GM23338 (cell line): ENCODE measurements around the gene FMO1. TPM values are rescaled to one million over a fixed set of nuclear protein-coding genes. Genes with fewer than 3 reads are reported as not detected.
"Not testable (repeated sequence)": the region's sequence is repeated elsewhere in the genome, so short reads cannot be mapped to it uniquely, and the experiment has no call there.

ENCODE experiments used
- ATAC-seq: fragments of 200-7000 bp; cut with Tn5 transposase; 3 replicates; pipeline ENCODE4 v1.9.1; 2020
- DNase-seq: peaks from one replicate; pipeline ENCODE4 v3.0.0-alpha.2; 2015; ENCODE audit warnings: low spot score
- H2AFZ ChIP-seq: fragments of 200-600 bp; sonication (generic); 2 replicates; pipeline ENCODE4 v1.8.0; 2016; ENCODE audit warnings: antibody characterized with exemption, mild to moderate bottlenecking, moderate library complexity
- H3F3A ChIP-seq: fragments of 200-600 bp; sonication (generic); replicated peaks from 2 replicates; pipeline ENCODE4 v1.8.0; 2017; ENCODE audit warnings: antibody characterized with exemption, mixed run types, low read depth
- H3K27ac ChIP-seq: fragments of 200-600 bp; sonication (generic); 2 replicates; pipeline ENCODE4 v1.6.1; 2016; ENCODE audit warnings: low read depth
- H3K27me3 ChIP-seq: fragments of 200-600 bp; sonication (generic); 2 replicates; pipeline ENCODE4 v1.8.0; 2016; ENCODE audit warnings: mild to moderate bottlenecking, mixed run types, moderate library complexity; ENCODE audit not compliant: insufficient read depth
- H3K36me3 ChIP-seq: fragments of 200-600 bp; sonication (generic); 2 replicates; pipeline ENCODE4 v1.8.0; 2016; ENCODE audit warnings: mild to moderate bottlenecking; ENCODE audit not compliant: insufficient read depth
- H3K4me1 ChIP-seq: fragments of 200-600 bp; sonication (generic); 2 replicates; pipeline ENCODE4 v1.8.0; 2016; ENCODE audit warnings: mild to moderate bottlenecking, moderate library complexity; ENCODE audit not compliant: insufficient read depth
- H3K4me2 ChIP-seq: fragments of 200-600 bp; sonication (generic); 2 replicates; pipeline ENCODE4 v1.7.1; 2017; ENCODE audit warnings: mixed run types
- H3K4me3 ChIP-seq: fragments of 200-600 bp; sonication (generic); 2 replicates; pipeline ENCODE4 v1.6.1; 2016; ENCODE audit warnings: mixed run types
- H3K79me2 ChIP-seq: fragments of 200-600 bp; sonication (generic); replicated peaks from 2 replicates; pipeline ENCODE4 v1.8.0; 2017; ENCODE audit warnings: mild to moderate bottlenecking; ENCODE audit not compliant: insufficient read depth
- H3K9me2 ChIP-seq: fragments of 200-600 bp; sonication (generic); 2 replicates; pipeline ENCODE4 v1.8.0; 2017; ENCODE audit not compliant: insufficient read depth
- H4K20me1 ChIP-seq: fragments of 200-600 bp; sonication (generic); replicated peaks from 2 replicates; pipeline ENCODE4 v1.8.0; 2017; ENCODE audit warnings: mild to moderate bottlenecking; ENCODE audit not compliant: insufficient read depth
- H3K27ac Mint-ChIP-seq: 2 replicates; pipeline ENCODE4 v1.8.0; 2020; ENCODE audit warnings: inconsistent platforms, mild to moderate bottlenecking, moderate library complexity, mixed read lengths
- H3K27me3 Mint-ChIP-seq: 3 replicates; pipeline ENCODE4 v1.8.0; 2022; ENCODE audit warnings: low read depth, mild to moderate bottlenecking, moderate library complexity, mixed read lengths, inconsistent platforms; ENCODE audit not compliant: insufficient read depth, poor library complexity
- H3K36me3 Mint-ChIP-seq: 3 replicates; pipeline ENCODE4 v1.8.0; 2021; ENCODE audit warnings: low read depth, mild to moderate bottlenecking, inconsistent platforms, moderate library complexity, mixed read lengths
- H3K4me1 Mint-ChIP-seq: 3 replicates; pipeline ENCODE4 v1.8.0; 2020; ENCODE audit warnings: mild to moderate bottlenecking, inconsistent platforms, mixed read lengths
- H3K4me3 Mint-ChIP-seq: 3 replicates; pipeline ENCODE4 v1.8.0; 2021; ENCODE audit warnings: moderate library complexity, mild to moderate bottlenecking, inconsistent platforms, mixed read lengths
- H3K9me3 Mint-ChIP-seq: 3 replicates; pipeline ENCODE4 v1.8.0; 2020; ENCODE audit warnings: moderate library complexity, mild to moderate bottlenecking, inconsistent platforms, mixed read lengths
- CREB1 ChIP-seq: fragments of 250-450 bp; sonication (Bioruptor Pico); IDR thresholded peaks from 2 replicates; pipeline ENCODE4 v1.5.0; 2020; ENCODE audit warnings: low read depth, mild to moderate bottlenecking, moderate library complexity
- CTCF ChIP-seq, 2 experiments: fragments of 200-600 bp in 1 of 2; sonication (generic) in 1 of 2; conservative IDR thresholded peaks; 2 replicates each; pipeline versions ENCODE4 v1.5.1 to v1.6.1; 2016 to 2017; ENCODE audit warnings: antibody characterized with exemption in 2 of 2, low read depth in 2 of 2, mild to moderate bottlenecking in 2 of 2, moderate library complexity in 1 of 2
- EZH2 ChIP-seq: fragments of 200-600 bp; sonication (generic); IDR thresholded peaks from one replicate; pipeline ENCODE4 v1.8.0; 2017; ENCODE audit warnings: antibody characterized with exemption, mild to moderate bottlenecking, low read depth; ENCODE audit not compliant: unreplicated experiment
- EZH2phosphoT487 ChIP-seq: fragments of 200-600 bp; sonication (generic); IDR thresholded peaks from one replicate; pipeline ENCODE4 v1.8.1; 2018; ENCODE audit warnings: antibody characterized with exemption; ENCODE audit not compliant: unreplicated experiment
- JUNB ChIP-seq: IDR thresholded peaks from one replicate; pipeline ENCODE4 v1.6.1; 2016; ENCODE audit warnings: antibody characterized with exemption; ENCODE audit not compliant: unreplicated experiment
- NANOG ChIP-seq: IDR thresholded peaks from 2 replicates; pipeline ENCODE4 v1.6.1; 2016; ENCODE audit warnings: antibody characterized with exemption, borderline replicate concordance
- STAT1 ChIP-seq: IDR thresholded peaks from one replicate; pipeline ENCODE4 v1.6.1; 2016; ENCODE audit warnings: antibody characterized with exemption; ENCODE audit not compliant: unreplicated experiment
- ZNF331 ChIP-seq: fragments of 250-450 bp; sonication (Bioruptor Pico); IDR thresholded peaks from 2 replicates; pipeline ENCODE4 v1.5.0; 2020; ENCODE audit warnings: low read depth, mild to moderate bottlenecking, moderate library complexity
- polyA plus RNA-seq: library from polyadenylated mRNA; unstranded; fragments of >200 nt; fragmentation: Nextera tagmentation; extraction: Ambion mirVana; gene quantifications from 2 replicates; pipeline ENCODE4 v1.2.1, GENCODE V29; 2016
- total RNA-seq: library from RNA; depleted of rRNA; stranded (reverse); fragments of >200 nt; shearing (Covaris generic); gene quantifications from 2 replicates; pipeline ENCODE4 v1.2.3, GENCODE V29; 2014
- TF ChIP-seq, protein P1 (sequence below): IDR thresholded peaks from one replicate; pipeline ENCODE4 v1.6.1; 2018; ENCODE audit warnings: antibody characterized with exemption; ENCODE audit not compliant: unreplicated experiment

FMO1 gene
- total and polyA plus RNA-seq, 2 experiments from 2014 or later, result 0.19 TPM; not detected in 1

DNA sequence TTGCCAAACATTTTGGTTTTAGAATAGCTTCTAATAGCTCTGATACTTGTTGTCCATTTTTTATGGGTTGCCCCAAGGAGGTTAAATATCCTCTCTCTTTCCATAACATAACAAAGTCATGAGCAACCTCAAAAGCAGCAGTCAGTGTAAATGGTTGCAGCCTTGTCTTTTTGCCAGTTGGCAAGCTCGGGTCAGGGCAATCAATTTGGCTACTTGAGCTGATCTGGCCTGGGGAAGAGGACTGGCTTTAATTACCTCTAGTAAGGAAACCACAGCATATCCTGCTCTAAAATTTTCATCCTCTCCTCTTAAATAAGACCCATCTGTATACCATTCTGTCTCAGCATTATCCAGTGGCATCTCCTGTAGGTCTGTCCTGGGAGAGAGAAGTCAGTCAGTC is 44.5 kb downstream of the FMO1 start (continued):
- no peak for TF ChIP-seq CTCF (conservative IDR thresholded peaks at IDR 0.05; ENCODE audit: low read depth in 2 of 2)
- TF ChIP-seq JUNB, result no peak
- no peak for TF ChIP-seq NANOG
- TF ChIP-seq ZNF331 (CRISPR knock-in tag), result no peak
- TF ChIP-seq EZH2, result no peak
- no peak for TF ChIP-seq CREB1 (CRISPR knock-in tag)

- not testable (repeated sequence) for H3K9me3 Mint-ChIP-seq, H3F3A ChIP-seq, H4K20me1 ChIP-seq, H3K9me2 ChIP-seq, H3K27me3 ChIP-seq, H3K27me3 Mint-ChIP-seq, H3K4me2 ChIP-seq, H3K79me2 ChIP-seq, ATAC-seq, H3K36me3 ChIP-seq, DNase-seq, H3K4me3 ChIP-seq, H3K4me3 Mint-ChIP-seq, H3K36me3 Mint-ChIP-seq, H3K27ac ChIP-seq
- Histone ChIP-seq H2AFZ (peak overlapping the region; percentile 29; the same call in 1 of the 2 replicates), H3K4me1 (peaks cover 51% of the 10 kb centered on the region)
- peak overlapping the region; percentile 33; the same call in 1 of the 2 replicates for H3K27ac Mint-ChIP-seq
- peaks cover 56% of the 10 kb centered on the region for H3K4me1 Mint-ChIP-seq
Observed at GRCh38 chr1:171295383-171295782, 47.1 kb downstream of the FMO1 start.

DNA sequence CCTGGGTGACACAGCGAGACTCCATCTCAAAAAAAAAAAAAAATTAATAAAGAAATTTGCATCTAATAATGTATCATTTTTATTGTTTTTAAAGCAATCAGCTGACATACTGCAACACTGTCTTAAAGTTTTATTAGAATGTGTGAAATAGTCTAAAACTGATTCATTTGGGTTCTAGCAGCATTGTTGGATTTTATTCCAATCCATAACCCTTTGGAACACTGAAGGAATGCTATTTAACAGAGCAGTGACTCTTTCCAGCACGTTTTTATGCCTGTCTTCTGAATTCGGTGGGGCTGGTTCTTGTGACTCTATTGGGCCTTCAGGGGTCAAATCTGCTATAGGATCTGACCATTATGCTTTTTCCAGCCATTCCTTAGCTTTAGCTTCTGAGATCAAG is 47.5 kb downstream of the FMO1 start:
- no peak overlapping the region for H3K4me3 Mint-ChIP-seq
- DNase-seq, result no peak

DNA sequence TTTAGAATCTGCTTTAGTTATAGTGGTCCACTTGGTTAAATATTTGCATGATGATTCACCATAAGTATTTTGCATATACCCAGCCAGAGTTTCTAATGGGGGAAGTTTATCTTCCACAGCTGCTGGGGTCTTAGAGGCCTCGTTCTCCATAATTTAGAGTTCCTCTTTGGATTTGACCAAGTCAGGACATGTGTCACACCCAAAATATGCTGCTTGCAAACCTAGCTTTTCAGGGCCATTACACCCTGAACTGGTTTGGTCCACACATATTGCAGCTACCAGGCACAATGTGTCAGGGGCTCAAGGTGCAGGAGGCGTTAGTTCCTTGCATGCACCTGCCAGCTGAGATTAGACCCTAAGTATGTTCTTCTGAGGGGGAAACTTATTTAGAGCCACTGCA is 48.6 kb downstream of the FMO1 start:
- H4K20me1 ChIP-seq, result no peaks in the 10 kb centered on the region
- peaks cover 56% of the 10 kb centered on the region for H3K4me1 ChIP-seq
- H3K4me3 ChIP-seq, result 0 out of 2 replicates have a peak overlapping the region, but pooled peaks have one; percentile 6
- no peaks in the 10 kb centered on the region for H3F3A ChIP-seq
- peak overlapping the region; percentile 14 for H3K4me2 ChIP-seq
- Mint-ChIP-seq H3K4me3 (no peak overlapping the region; the same call in 2 of the 3 replicates), H3K4me1 (peaks cover 61% of the 10 kb centered on the region), H3K27ac (peak overlapping the region; percentile 86), H3K9me3 (peaks cover 12% of the 10 kb centered on the region; the same call in 2 of the 3 replicates), H3K27me3 (peaks cover 5% of the 10 kb centered on the region), H3K36me3 (peaks cover 11% of the 10 kb centered on the region; the same call in 2 of the 3 replicates)
- ATAC-seq, result no peak
- no peaks in the 10 kb centered on the region for H3K79me2 ChIP-seq
- DNase-seq, result no peak
- H3K36me3 ChIP-seq, result no peaks in the 10 kb centered on the region
- peak overlapping the region; percentile 95 for H3K27ac ChIP-seq
- TF ChIP-seq EZH2phosphoT487, result no peak
- TF ChIP-seq, protein P1, sequence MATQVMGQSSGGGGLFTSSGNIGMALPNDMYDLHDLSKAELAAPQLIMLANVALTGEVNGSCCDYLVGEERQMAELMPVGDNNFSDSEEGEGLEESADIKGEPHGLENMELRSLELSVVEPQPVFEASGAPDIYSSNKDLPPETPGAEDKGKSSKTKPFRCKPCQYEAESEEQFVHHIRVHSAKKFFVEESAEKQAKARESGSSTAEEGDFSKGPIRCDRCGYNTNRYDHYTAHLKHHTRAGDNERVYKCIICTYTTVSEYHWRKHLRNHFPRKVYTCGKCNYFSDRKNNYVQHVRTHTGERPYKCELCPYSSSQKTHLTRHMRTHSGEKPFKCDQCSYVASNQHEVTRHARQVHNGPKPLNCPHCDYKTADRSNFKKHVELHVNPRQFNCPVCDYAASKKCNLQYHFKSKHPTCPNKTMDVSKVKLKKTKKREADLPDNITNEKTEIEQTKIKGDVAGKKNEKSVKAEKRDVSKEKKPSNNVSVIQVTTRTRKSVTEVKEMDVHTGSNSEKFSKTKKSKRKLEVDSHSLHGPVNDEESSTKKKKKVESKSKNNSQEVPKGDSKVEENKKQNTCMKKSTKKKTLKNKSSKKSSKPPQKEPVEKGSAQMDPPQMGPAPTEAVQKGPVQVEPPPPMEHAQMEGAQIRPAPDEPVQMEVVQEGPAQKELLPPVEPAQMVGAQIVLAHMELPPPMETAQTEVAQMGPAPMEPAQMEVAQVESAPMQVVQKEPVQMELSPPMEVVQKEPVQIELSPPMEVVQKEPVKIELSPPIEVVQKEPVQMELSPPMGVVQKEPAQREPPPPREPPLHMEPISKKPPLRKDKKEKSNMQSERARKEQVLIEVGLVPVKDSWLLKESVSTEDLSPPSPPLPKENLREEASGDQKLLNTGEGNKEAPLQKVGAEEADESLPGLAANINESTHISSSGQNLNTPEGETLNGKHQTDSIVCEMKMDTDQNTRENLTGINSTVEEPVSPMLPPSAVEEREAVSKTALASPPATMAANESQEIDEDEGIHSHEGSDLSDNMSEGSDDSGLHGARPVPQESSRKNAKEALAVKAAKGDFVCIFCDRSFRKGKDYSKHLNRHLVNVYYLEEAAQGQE, result no peak
- no peak for TF ChIP-seq STAT1
- no peak for TF ChIP-seq JUNB
- H2AFZ ChIP-seq, result no peak overlapping the region
- H3K9me2 ChIP-seq, result peaks cover 4% of the 10 kb centered on the region; the same call in 1 of the 2 replicates
- no peaks in the 10 kb centered on the region for H3K27me3 ChIP-seq

More for the DNA sequence above, 47.5 kb downstream of the FMO1 start:
- Histone ChIP-seq H4K20me1 (no peaks in the 10 kb centered on the region), H3K4me2 (peak overlapping the region; percentile 14; the same call in 1 of the 2 replicates), H3K4me1 (peaks cover 55% of the 10 kb centered on the region), H3K27me3 (no peaks in the 10 kb centered on the region), H3K4me3 (no peak overlapping the region), H3K27ac (no peak overlapping the region), H2AFZ (no peak overlapping the region), H3K36me3 (no peaks in the 10 kb centered on the region), H3K9me2 (peaks cover 4% of the 10 kb centered on the region; the same call in 1 of the 2 replicates), H3K79me2 (no peaks in the 10 kb centered on the region), H3F3A (no peaks in the 10 kb centered on the region)
- Mint-ChIP-seq H3K9me3 (peaks cover 5% of the 10 kb centered on the region; the same call in 2 of the 3 replicates), H3K36me3 (peaks cover 5% of the 10 kb centered on the region; the same call in 2 of the 3 replicates), H3K27ac (no peak overlapping the region), H3K27me3 (peaks cover 5% of the 10 kb centered on the region), H3K4me1 (peaks cover 59% of the 10 kb centered on the region)
- TF ChIP-seq ZNF331 (CRISPR knock-in tag), result no peak
- ATAC-seq, result no peak
